NOMO-1 (cell line): ENCODE data around the gene TSPEAR.
"Not testable (repeated sequence)": the region's sequence is repeated elsewhere in the genome, so short reads cannot be mapped to it uniquely, and the experiment has no call there.

Experiments
- DNase-seq, 2 experiments: peaks; one replicate each; lab custom pipeline; 2025; ENCODE audit not compliant: unreplicated experiment in 2 of 2; lab: John Stamatoyannopoulos, UW

TSPEAR gene

GRCh38 chr21:44575307-44576024 lies 135.9 kb downstream of the TSPEAR start:
- DNase-seq = no peak

- DNase-seq = no peak
Measured at GRCh38 chr21:44574457-44575306, 136.7 kb downstream of the TSPEAR start.

GRCh38 chr21:44573630-44574456 lies 137.5 kb downstream of the TSPEAR start, which contains the start of gene KRTAP10-4:
Gene KRTAP10-4 (plus strand): TSS chr21:44573729. CDS start chr21:44573759, 30 bp downstream.
- not testable (repeated sequence) for DNase-seq

- no peak for DNase-seq
Measured at GRCh38 chr21:44572959-44573583, 138.3 kb downstream of the TSPEAR start.

GRCh38 chr21:44571844-44572782 lies 139.3 kb downstream of the TSPEAR start:
- DNase-seq = no peak

GRCh38 chr21:44571296-44571695 lies 140.1 kb downstream of the TSPEAR start:
- DNase-seq = no peak

- DNase-seq = no peak
Measured at GRCh38 chr21:44569861-44570517, 141.4 kb downstream of the TSPEAR start.

GRCh38 chr21:44568667-44569556 lies 142.5 kb downstream of the TSPEAR start:
- DNase-seq = no peak

- DNase-seq = no peak
Measured at GRCh38 chr21:44568261-44568660, 143.1 kb downstream of the TSPEAR start.

GRCh38 chr21:44567481-44568171 lies 143.7 kb downstream of the TSPEAR start:
- no peak for DNase-seq

GRCh38 chr21:44566403-44566802 lies 145.0 kb downstream of the TSPEAR start:
- peak; percentile 28 to 92 for DNase-seq

GRCh38 chr21:44564886-44565598 lies 146.3 kb downstream of the TSPEAR start:
- DNase-seq = peak in 1 of 2 experiments; percentile 43

- no peak for DNase-seq
Measured at GRCh38 chr21:44564099-44564498, 147.3 kb downstream of the TSPEAR start.

GRCh38 chr21:44558695-44559094 lies 152.7 kb downstream of the TSPEAR start, which contains the start of gene KRTAP10-3:
Gene KRTAP10-3 (minus strand): TSS chr21:44558795. CDS start chr21:44558715, 80 bp downstream.
- no peak for DNase-seq

- DNase-seq = not testable (repeated sequence)
Measured at GRCh38 chr21:44558329-44558675, 153.1 kb downstream of the TSPEAR start.

GRCh38 chr21:44557491-44558328 lies 153.7 kb downstream of the TSPEAR start:
- DNase-seq = no peak
